CD4-positive, alpha-beta T cell treated with Interleukin-17A for 1 hour (primary cell): Measurements from ENCODE around the gene PRAMEF6.
"Not testable (repeated sequence)": the region's sequence is repeated elsewhere in the genome, so short reads cannot be mapped to it uniquely, and the experiment has no call there.

Experiments
- DNase-seq: peaks from one replicate; pipeline ENCODE4 v3.0.0-alpha.2; 2020

Gene PRAMEF6

DNA sequence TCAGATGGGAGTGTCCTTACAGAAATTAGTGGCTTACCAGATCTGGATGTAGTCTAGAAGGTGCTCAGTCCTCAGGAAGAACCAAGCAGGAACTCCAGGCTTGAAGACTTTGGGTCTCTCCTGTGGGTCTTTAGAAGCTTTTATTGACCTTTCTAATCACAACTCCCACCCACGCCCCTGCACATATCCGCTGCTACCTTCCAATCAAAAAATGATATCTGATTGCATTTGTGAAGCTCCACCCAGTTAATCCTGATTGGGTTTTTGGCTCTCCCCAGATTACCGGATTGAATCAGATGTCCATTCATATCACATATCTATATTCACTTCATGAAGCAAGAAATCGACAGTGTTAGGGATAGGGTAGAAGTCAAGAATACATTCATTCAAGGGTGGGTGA lies at the start of gene PRAMEF6:
Gene PRAMEF6, minus strand, starts transcription at position 101 of the 400 bp plus-strand sequence. CDS start 5,062 bp downstream, outside the sequence.
- DNase-seq: not testable (repeated sequence)

GRCh38 chr1:12924368-12924767 lies 23.0 kb downstream of the PRAMEF6 start:
- not testable (repeated sequence) for DNase-seq

DNA sequence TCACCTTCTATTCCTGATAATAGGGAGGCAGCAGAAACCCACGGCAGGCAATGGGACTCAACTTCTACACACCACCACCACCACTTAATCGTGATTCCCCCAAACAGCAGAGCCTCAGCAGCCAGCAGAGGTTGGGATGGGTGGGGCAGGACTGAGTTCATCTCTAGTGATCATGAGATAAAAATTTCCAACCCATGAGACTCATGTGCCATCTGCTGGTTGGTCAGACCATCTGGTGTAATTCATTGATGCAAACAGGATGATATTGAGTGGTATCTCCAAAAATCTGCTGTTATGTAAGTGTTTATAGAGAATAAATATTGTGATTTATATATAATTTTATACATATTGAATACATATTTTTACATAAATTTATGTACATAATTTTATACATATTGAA lies 25.6 kb downstream of the PRAMEF6 start:
- not testable (repeated sequence) for DNase-seq

GRCh38 chr1:12916310-12916709 lies 31.1 kb downstream of the PRAMEF6 start, which contains the start of gene PRAMEF7:
Gene PRAMEF7 (plus strand): TSS chr1:12916610. CDS start chr1:12917693, 1,083 bp downstream.
- not testable (repeated sequence) for DNase-seq

- not testable (repeated sequence) for DNase-seq
Observed at GRCh38 chr1:12903793-12904572, 43.4 kb downstream of the PRAMEF6 start.

GRCh38 chr1:12899186-12899585 lies 48.2 kb downstream of the PRAMEF6 start:
- not testable (repeated sequence) for DNase-seq

- not testable (repeated sequence) for DNase-seq
Observed at GRCh38 chr1:12898170-12898569, 49.2 kb downstream of the PRAMEF6 start, which contains the start of gene PRAMEF10. Gene PRAMEF10 (minus strand): TSS chr1:12898270. CDS start chr1:12895847, 2,423 bp downstream.
